IMR-90 (cell line): ENCODE results near the gene IFFO2.

Experiments
- MAFK ChIP-seq: IDR thresholded peaks from 2 replicates; pipeline ENCODE4 v1.6.1; 2012; ENCODE audit warnings: low read depth, low read length, improper control_type of control experiment
- MAZ ChIP-seq: IDR thresholded peaks from 2 replicates; pipeline ENCODE4 v1.6.1; 2012; ENCODE audit warnings: low read depth, mild to moderate bottlenecking, low read length, improper control_type of control experiment, moderate library complexity, borderline replicate concordance
- POLR2A ChIP-seq: IDR thresholded peaks from 2 replicates; pipeline ENCODE4 v1.6.1; 2012; ENCODE audit warnings: mild to moderate bottlenecking, low read depth, low read length
- RFX5 ChIP-seq: IDR thresholded peaks from 2 replicates; pipeline ENCODE4 v1.8.0; 2012; ENCODE audit warnings: low read depth, mild to moderate bottlenecking, low read length, moderate library complexity
- SMC3 ChIP-seq: fragments of 150-350 bp; IDR thresholded peaks from 2 replicates; pipeline ENCODE4 v1.6.1; 2016; ENCODE audit warnings: low read depth, mild to moderate bottlenecking, antibody characterized with exemption, low read length, moderate library complexity
- TF ChIP-seq, protein P1 (sequence below): conservative IDR thresholded peaks from 2 replicates; pipeline ENCODE4 v1.5.1; 2012; ENCODE audit warnings: mild to moderate bottlenecking, low read depth, low read length, improper control_type of control experiment

- no peak for TF ChIP-seq RFX5
- no peak for TF ChIP-seq MAFK
- TF ChIP-seq, protein P1, sequence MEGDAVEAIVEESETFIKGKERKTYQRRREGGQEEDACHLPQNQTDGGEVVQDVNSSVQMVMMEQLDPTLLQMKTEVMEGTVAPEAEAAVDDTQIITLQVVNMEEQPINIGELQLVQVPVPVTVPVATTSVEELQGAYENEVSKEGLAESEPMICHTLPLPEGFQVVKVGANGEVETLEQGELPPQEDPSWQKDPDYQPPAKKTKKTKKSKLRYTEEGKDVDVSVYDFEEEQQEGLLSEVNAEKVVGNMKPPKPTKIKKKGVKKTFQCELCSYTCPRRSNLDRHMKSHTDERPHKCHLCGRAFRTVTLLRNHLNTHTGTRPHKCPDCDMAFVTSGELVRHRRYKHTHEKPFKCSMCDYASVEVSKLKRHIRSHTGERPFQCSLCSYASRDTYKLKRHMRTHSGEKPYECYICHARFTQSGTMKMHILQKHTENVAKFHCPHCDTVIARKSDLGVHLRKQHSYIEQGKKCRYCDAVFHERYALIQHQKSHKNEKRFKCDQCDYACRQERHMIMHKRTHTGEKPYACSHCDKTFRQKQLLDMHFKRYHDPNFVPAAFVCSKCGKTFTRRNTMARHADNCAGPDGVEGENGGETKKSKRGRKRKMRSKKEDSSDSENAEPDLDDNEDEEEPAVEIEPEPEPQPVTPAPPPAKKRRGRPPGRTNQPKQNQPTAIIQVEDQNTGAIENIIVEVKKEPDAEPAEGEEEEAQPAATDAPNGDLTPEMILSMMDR: peak; percentile 27
- no peak for TF ChIP-seq POLR2A
- TF ChIP-seq SMC3: peak; percentile 23; the same call in 1 of the 2 replicates
- TF ChIP-seq MAZ: no peak
Observed at GRCh38 chr1:18921516-18922251, 34.8 kb downstream of the IFFO2 start.
